HG02623 (cell line): ENCODE measurements around the gene BCL2A1.
"Not testable (repeated sequence)": the region's sequence is repeated elsewhere in the genome, so short reads cannot be mapped to it uniquely, and the experiment has no call there.

Source experiments
- ATAC-seq: cut with Tn5 transposase; IDR thresholded peaks from one replicate; pipeline ENCODE4 v1.9.1; 2021; ENCODE audit warnings: moderate library complexity; ENCODE audit not compliant: unreplicated experiment

BCL2A1 gene

GRCh38 chr15:79970624-79971434 is at the start of gene BCL2A1:
TSS of gene BCL2A1 (minus strand) at chr15:79971196. CDS start at chr15:79971119, 77 bp downstream.
- peak; percentile 44 for ATAC-seq

- no peak for ATAC-seq
Measured at GRCh38 chr15:80020731-80021130, 49.7 kb upstream of the BCL2A1 start.

- not testable (repeated sequence) for ATAC-seq
Measured at GRCh38 chr15:80020149-80020548, 49.2 kb upstream of the BCL2A1 start.

GRCh38 chr15:80019168-80019745 is 48.3 kb upstream of the BCL2A1 start:
- no peak for ATAC-seq

- not testable (repeated sequence) for ATAC-seq
Measured at GRCh38 chr15:80017139-80017538, 46.1 kb upstream of the BCL2A1 start.

GRCh38 chr15:80016506-80016905 is 45.5 kb upstream of the BCL2A1 start:
- not testable (repeated sequence) for ATAC-seq

GRCh38 chr15:80015156-80015555 is 44.2 kb upstream of the BCL2A1 start:
- no peak for ATAC-seq

GRCh38 chr15:80014186-80014585 is 43.2 kb upstream of the BCL2A1 start:
- ATAC-seq: not testable (repeated sequence)

GRCh38 chr15:80012060-80012726 is 41.2 kb upstream of the BCL2A1 start:
- ATAC-seq: no peak

- no peak for ATAC-seq
Measured at GRCh38 chr15:80011596-80011995, 40.6 kb upstream of the BCL2A1 start.

- ATAC-seq: not testable (repeated sequence)
Measured at GRCh38 chr15:80011041-80011523, 40.1 kb upstream of the BCL2A1 start.

- no peak for ATAC-seq
Measured at GRCh38 chr15:80010131-80010673, 39.2 kb upstream of the BCL2A1 start.

- ATAC-seq: no peak
Measured at GRCh38 chr15:80007532-80007931, 36.5 kb upstream of the BCL2A1 start.

GRCh38 chr15:80006946-80007345 is 36.0 kb upstream of the BCL2A1 start:
- ATAC-seq: no peak

GRCh38 chr15:80003934-80004472 is 33.0 kb upstream of the BCL2A1 start:
- ATAC-seq: no peak

- no peak for ATAC-seq
Measured at GRCh38 chr15:80003171-80003570, 32.2 kb upstream of the BCL2A1 start.

GRCh38 chr15:80002267-80002666 is 31.3 kb upstream of the BCL2A1 start:
- no peak for ATAC-seq

- no peak for ATAC-seq
Measured at GRCh38 chr15:79994615-79995014, 23.6 kb upstream of the BCL2A1 start.

- ATAC-seq: no peak
Measured at GRCh38 chr15:79991826-79992225, 20.8 kb upstream of the BCL2A1 start.

- ATAC-seq: no peak
Measured at GRCh38 chr15:79990997-79991334, 20.0 kb upstream of the BCL2A1 start.

GRCh38 chr15:79990280-79990996 is 19.4 kb upstream of the BCL2A1 start:
- no peak for ATAC-seq
